GM18508 (cell line): ENCODE results near the gene DMXL1.
A peak's percentile ranks its signal among the peaks of the same experiment; 100 is the strongest.

Source experiments
- ATAC-seq: cut with Tn5 transposase; IDR thresholded peaks from one replicate; pipeline ENCODE4 v1.9.1; 2021; ENCODE audit warnings: moderate number of reproducible peaks; ENCODE audit not compliant: insufficient read depth, unreplicated experiment

DMXL1 gene, protein sequence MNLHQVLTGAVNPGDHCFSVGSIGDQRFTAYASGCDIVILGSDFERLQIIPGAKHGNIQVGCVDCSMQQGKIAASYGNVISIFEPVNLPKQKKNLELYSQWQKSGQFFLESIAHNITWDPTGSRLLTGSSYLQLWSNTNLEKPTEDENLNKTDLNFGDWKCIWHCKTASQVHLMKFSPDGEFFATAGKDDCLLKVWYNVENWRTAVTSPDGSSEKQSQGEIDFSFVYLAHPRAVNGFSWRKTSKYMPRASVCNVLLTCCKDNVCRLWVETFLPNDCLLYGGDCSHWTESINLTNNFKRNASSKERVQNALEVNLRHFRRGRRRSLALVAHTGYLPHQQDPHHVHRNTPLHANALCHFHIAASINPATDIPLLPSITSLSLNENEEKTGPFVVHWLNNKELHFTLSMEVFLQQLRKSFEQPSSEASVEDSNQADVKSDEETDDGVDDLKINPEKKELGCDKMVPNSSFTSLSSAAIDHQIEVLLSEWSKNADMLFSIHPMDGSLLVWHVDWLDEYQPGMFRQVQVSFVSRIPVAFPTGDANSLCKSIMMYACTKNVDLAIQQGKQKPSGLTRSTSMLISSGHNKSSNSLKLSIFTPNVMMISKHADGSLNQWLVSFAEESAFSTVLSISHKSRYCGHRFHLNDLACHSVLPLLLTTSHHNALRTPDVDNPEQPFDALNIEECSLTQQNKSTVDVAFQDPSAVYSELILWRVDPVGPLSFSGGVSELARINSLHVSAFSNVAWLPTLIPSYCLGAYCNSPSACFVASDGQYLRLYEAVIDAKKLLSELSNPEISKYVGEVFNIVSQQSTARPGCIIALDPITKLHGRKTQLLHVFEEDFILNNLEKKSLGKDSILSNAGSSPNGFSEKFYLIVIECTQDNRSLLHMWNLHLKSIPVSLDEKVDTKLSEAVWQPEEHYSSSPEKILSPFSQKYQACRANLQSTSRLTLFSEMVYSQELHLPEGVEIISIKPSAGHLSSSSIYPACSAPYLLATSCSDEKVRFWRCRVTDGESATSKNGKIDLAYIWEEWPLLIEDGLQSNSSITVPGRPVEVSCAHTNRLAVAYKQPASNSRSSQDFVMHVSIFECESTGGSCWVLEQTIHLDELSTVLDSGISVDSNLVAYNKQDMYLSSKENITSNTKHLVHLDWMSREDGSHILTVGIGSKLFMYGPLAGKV (N-terminal part only)

DNA sequence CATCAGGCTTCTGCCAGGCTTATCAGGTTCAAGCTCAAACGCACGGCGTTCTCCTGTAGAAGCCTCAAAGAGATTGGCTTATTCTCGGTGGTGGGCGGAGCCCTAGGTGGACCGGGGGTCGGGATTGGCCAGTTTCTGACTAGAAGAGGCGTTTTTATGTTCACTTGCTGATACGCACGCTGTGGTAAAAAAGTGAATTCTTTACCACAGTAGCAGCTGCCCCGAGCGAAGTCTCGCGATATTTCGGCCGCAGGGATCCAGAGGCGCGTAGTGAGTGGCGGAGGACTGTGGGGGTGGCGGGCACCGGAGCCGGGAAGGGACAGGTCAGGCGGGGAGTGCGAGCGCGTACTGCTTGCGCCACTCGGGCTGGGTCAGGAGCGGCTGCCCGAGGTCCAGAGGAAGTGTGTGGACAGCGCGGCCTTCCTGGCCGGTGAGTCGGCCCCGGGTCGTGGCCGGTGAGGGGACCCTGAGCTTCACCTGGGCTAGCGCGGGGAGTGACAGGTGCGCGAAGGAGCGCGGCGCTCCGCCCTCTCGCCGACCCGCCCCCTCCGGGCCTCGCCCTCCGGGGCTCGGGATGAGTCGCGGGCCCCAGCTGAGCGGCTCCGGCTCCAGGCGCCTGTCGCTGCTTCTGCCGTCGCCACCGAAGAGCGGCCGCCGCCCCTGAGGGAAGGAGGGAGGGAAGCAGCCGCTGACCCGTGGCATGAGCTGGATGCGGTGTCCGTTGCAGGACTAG, at the start of gene DMXL1:
DMXL1 (plus strand) TSS at position 260 of the 733 bp plus-strand sequence. CDS start 483 bp downstream, outside the sequence.
- peak; percentile 72 for ATAC-seq

DNA sequence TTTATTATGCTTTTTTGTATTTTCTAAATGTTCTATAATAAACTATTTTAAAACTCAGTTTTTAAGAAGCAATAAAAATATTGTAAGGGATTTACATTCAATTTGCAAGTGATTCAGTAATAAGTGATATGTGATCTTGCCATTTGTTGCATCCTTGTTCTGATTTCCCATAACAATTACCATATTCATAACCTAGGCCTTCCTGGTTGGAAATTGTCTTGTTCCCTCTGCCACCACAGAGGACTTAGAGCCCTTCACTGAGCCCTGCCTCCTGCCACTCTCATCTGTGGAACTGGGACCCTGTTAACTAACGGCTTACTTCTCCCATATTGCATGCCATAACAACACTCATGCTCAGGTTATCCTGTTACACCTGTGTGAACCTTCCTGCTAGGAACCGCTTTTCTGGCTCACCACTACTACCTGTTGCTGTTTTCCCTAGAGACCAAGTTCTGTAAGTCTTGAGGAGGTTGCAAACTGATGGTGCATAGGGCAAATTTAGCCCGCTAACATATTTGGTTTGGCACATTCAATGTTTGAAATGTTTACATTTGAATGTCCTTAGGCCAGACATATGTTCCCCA, 49.6 kb upstream of the DMXL1 start:
- ATAC-seq = no peak

DNA sequence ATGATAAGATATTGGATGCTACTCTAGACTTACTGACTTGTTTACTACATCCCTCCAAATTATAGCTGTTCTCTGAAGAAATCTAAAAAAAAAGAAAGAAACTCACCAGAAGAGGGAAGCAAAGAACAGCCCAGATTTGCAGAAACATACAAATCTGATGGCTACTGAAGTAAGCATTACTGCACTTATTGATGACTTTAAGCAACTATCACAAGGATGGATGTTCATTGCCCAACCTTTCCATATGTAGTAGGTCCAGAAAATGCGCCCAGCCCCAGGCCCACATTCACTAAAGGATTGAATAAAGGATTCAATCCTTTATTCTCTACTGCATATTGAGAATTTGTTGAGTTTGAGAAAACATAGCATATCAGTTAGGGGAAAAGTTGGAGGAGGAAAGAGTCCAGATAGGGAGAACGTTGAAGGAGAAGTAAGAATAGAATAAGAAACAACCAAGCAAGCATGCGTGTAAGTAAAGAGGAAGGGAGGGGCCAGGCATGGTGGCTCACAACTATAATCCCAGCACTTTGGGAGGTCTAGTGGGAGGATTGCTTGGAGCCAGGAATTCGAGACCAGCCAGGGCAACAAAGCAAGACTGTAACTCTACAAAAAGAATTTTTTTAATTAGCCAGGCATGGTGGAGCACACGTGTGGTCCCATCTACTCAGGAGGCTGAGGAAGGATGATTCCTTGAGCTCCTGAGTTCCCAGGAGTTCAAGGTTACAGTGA, 48.7 kb upstream of the DMXL1 start:
- peak; percentile 59 for ATAC-seq

DNA sequence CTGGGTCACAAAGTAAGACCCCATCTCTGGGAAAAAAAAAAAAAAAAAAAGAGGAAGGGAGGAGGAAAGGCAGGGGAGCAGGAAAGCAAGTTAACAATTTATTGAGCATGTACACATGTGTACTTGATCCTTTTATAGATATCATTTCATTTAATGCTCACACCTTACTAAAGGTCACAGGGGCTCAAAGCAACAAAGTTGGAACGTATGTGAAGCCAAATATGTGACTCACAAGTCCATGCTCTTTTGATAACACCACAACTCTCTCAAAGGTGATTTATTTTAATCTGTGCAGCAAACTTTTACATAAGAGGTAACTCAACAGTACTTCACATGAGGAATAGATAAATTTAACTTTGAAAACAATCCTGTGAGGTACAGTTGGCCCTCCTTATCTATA, 48.1 kb upstream of the DMXL1 start:
- ATAC-seq = no peak

DNA sequence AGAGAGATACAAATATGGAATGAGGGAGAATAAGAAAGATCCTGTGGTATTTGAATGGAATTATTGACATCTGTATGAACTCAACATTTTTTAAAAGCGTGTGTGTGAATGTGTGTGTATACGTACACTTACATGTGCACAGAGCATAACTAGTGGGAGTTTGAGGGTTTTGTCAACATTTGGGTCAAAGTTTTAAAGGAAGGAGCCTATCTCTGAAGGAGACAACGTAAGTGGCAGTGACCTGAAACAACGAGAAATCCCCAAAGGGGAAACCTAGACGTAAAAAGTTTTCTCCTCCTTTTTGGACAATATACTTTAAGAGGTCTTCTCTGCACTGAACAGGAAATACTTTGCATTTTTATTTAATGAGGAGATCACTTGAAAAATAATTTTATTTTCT, 42.3 kb upstream of the DMXL1 start:
- ATAC-seq = no peak

DNA sequence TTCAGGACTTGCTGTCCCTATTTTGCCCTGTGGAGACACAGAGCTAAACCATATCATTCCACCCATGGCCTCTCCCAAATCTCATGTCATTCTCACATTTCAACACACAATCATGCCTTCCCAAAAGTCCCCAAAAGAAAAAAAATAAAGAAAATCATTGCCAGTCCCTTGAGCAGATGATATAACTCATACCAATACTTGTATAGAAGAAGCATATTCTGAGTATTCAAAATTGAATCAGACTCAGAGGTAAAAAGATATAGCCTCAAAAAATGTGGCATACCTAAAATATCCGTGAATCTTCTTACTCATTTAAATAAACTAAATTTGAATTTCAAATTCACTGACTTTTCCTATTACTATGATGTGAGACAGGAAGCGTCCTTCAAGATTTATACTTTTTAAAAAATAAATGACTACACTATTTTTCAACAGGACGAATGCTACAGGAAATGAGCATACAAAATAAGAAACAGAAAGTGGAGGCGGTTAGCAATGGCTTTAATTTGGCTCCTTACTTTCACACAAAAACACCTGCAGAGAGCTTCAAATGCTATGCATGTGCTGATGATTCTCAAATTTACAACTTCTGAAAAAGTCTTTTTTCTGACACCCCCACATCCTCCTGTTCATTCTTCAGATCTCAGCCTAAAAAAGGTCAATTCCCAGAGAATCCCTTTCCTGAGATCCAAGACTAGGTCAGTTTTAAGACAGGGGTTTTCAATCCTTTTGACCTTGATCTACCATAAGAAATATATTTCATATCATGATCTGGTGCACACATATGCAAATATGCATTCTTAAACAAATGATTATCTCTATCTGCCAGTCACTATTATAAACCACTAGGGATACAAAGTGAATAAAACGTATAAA, 39.6 kb upstream of the DMXL1 start:
- peak; percentile 68 for ATAC-seq

DNA sequence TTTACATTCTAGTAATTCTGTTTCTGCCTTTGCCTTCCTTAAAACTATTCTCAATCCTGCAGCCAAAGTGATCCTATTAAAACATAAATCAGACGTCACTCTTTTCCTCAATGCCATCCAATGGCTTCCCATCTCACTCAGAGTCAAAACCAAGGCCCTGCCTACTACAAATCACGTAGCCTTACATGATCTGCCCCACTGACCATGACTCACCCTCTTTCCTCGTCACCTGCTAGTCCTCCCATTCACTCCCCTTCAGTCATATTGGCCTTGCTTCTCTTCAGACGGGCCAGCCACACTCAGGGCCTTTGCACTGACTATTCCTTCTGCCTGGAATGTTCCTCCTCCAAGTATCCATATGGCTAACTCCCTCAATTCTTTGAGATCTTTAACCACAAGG, 39.0 kb upstream of the DMXL1 start:
- peak; percentile 57 for ATAC-seq

DNA sequence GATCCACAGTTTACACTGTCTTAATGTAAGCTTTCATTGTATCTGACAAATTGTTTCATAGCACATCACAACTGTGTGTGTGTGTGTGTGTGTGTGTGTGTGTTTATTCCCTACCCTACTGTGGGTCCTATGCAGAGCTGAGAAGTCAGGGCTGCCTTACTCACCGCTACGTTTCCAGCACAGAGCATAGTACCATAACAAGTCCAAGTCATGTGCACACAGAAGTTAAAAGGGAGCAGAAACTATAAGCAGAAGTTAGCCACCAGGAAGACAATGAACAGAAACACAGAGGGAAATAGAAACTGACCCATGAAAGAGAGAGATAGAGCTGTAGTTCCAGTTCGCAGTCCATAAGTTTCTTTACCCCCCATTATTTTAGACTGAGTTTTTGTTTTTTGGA, 38.2 kb upstream of the DMXL1 start:
- no peak for ATAC-seq

DNA sequence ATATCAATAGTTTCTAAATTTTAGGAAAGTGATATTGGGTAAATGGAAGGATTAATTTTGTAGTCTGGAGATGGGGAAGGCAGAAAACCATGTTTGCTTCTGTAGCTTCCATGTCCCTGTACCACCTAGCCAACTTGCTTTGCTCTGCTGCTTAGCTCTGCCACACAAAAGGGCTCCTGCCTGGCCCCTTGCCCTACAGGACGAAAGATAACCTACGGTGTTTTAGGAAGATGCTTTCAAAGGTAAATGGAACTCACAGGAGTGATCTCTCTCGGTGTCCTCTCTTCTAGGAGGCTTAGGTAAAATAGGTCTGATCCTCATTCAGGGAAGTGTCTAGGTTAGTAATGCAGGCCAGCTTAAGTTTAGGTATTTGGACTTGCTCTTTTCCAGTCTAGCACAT, 37.8 kb upstream of the DMXL1 start:
- ATAC-seq = no peak

DNA sequence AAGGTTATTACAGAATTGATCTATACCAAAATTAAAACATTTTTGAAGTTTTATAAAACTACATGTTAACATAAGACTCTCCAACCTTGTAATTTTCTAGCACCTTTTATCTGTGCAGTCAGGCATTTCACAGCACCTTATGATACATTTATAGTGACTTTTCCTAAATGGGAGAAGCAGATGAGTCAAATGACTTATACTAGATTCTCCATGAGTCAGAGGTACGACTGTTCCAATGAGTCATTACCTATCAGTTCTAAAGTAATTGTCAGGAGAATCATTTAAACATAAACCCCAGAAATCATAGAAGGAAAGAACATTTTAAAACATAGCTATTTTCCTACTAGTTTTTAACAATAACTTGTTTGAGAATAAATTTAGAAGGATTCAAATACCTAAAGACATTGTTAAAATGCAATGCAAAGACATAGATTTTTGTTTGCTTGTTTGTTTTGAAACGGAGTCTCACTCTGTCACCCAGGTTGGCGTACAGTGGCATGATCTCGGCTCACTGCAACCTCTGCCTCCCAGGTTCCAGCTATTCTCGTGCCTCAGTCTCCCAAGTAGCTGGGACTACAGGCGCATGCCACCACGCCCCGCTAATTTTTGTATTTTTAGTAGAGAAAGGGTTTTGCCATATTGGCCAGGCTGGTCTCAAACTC, 34.7 kb upstream of the DMXL1 start:
- ATAC-seq = no peak

DNA sequence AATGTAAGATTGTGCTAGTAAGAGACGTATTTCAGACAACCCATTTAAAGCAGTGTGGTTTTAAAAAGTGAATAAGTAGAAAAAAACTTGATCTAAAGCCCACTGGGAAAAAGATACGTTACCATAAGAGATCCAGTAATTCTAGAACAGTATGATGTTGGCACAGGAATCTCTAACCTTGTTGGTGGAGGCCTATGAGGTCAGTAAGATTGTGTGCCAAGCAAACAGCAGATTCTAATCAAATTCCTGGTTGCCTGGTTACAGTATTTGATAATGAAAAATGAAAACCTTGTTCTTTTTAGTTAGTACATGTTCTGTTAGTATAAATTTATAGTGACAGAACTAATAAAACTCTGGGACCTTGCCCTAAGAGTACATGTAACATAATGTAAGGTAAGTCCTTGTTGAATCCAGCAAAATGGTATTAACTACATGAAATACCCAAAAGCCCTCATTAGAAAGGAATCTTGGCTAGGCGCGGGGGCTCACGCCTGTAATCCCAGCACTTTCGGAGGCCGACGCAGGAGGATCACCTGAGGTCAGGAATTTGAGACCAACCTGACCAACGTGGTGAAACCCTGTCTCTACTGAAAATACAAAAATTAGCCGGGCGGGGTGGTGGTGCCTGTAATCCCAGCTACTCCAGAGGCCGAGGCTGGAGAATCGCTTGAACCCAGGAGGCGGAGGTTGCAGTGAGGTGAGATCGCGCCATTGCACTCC, 33.2 kb upstream of the DMXL1 start:
- ATAC-seq = no peak

DNA sequence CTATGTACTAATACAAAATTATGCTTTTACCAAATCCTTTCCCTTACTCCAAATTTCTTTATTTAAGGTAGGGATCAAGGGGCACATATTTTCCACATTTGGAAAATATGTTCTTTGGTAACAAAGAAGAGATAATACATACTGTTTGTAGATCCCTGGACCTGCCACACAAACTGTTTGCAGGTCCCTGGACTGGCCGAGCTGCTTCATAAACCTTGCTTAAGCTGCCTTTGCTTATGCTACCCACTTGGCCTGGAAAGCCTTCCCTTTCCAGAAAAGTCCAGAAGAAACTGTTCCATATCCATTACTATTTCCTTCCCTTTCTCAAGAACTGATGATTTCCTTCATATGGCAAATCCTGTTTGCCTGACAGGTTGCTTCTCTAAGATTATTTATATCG, 22.6 kb upstream of the DMXL1 start:
- no peak for ATAC-seq

DNA sequence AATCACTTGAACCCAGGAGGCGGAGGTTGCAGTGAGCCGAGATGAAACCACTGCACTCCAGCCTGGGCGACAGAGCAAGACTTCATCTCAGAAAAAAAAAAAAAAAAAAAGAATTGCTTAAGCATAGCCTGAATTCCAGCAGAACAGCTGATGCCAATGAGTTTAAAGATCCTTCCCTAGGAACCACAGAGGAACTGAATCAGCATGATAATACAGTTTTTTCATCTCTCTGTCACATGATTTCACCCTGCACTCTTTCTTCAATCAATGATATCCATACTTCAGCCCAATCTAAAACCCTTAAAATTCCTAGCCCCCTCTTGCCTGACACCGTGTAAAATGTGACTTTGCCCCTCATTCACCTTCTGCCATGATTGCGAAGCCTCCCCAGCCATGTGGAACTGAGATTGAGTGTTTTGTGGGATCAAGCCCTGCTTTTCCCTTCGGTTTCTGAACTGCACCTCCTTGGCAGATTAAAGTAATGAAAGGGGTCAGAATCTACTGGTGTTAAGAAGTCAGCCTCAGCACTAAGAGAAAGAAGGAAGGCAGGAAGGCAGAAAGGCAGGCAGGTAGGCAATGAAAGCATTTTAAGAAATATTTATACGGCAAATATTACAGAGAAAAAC, 20.9 kb upstream of the DMXL1 start:
- no peak for ATAC-seq

DNA sequence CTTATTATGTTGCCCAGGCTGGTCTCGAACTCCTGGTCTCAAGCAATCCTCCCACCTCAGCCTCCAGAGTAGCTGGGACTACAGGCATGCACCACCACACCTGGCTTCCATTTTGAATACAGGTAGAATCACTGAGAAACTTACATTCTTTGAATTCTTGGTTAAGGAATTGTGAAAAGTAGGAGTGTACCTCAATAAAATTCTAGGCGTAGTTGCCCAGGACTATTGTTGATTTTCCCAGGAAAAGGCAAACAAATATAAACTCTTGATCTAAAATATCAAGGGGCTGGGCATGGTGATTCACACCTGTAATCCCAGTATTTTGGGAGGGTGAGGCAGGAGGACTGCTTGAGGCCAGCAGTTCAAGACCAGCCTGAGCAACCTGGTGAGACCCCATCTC, 16.8 kb upstream of the DMXL1 start:
- ATAC-seq = no peak

DNA sequence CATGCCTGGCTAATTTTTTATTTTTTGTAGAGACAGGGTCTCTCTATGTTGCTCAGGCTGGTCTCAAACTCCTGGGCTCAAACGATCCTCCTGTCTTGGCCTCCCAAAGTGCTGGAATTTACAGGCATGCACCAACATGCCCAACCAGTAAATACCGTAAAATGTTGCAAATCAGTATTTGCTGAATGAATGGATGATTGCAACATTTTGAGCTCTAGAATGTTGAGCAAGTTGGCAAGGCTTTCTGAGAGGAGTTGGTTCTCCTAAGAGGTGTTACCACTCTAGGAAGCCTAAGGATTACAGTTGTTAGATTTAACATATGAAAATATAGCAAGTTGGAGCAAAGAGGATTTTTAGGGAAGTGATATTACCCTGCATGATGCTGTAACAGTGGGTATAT, 15.6 kb upstream of the DMXL1 start:
- ATAC-seq = no peak

DNA sequence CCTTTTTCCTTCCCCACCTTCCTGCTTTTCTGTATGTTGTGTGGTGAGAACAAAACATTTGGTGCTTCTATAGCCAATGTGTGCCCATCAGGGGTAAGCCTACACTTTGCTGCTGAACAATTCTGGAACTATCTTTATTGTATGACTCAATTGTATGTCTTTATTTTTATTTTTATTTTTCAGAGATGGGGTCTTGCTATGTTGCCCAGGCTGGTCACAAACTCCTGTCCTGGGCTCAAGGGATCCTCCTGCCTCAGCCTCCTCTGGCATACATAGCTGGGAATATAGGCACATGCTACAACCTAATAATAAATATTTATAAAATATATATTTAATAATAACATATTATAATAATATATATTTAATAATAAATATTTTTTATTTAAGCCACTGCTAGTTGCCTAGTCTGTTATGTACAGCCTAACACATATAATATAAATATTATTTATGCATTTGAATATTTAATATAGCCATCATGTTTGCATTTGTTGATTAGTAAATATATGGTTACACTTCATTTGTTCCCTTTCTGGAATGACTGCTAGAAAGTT, 11.8 kb upstream of the DMXL1 start:
- no peak for ATAC-seq
